ENCODE results near the gene RBPJ. TPM values are rescaled to one million over a fixed set of nuclear protein-coding genes. Genes with fewer than 3 reads are reported as not detected.
A peak's percentile ranks its signal among the peaks of the same experiment; 100 is the strongest.

RBPJ gene
- total and polyA plus RNA-seq, 12 donors, result 10.1 to 59.1 (median 38.1) TPM

DNA sequence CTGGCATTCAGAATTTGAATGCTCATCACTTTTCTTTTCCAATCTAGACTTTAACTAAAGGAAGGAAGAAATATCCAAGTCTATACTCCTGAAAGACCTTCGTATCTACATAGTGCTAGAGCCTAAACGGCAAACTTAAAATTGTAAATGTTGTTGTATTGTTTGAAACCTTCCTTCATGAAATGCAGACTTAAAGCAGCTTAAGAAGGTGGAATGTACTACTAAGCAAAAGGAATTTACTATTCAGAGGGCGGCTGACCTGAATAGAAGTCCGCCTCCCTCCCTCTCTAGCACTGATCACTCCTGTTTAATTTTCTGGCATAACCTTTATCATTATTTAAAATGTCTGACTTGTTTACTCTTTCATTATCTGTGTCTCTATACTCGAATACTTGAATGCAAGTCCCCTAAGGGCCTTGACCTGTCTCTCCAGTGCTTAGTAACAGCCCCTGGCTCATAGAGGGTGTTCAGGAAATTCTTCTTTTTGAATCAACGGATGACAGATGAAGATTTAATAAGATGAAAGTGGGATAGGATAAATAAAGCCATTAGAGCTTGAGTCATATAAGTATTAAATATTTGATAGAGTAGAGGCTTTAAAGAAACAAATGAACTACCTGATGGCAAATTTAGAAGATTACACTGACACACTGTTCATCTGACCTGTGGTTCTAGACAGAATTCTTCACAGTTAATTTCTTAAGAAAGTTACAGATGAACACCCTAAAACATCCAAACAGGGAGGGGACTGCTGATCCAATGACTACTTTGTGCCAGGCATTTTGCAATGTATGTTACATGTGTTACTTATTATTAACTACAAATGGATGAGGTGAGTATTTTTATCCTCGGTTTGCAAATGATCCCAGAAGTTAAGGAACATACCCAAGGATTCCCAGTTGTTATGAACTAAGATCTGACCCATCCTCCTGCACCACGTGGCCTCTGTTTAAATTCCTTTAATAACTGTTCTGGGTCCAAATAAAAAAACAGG, 20.2 kb upstream of the RBPJ start:
- intact Hi-C loops (cut with DNase I), result no loop called here
- DNase-seq (no peak), ATAC-seq (no peak)
- 77 to 79% methylated on average over 8 of the region's 8 CpGs for WGBS, 2 donors
- Histone ChIP-seq H3K4me3 (no peak overlapping the region), H3K27ac (no peak overlapping the region), H3K4me1 (peaks cover 0 to 41% (median 0%) of the 10 kb centered on the region in 9 donors), H3K36me3 (no peaks in the 10 kb centered on the region), H3K9me3 (no peaks in the 10 kb centered on the region), H3K27me3 (no peaks in the 10 kb centered on the region)
- TF ChIP-seq CTCF (IDR thresholded peaks at IDR 0.05), result no peak

DNA sequence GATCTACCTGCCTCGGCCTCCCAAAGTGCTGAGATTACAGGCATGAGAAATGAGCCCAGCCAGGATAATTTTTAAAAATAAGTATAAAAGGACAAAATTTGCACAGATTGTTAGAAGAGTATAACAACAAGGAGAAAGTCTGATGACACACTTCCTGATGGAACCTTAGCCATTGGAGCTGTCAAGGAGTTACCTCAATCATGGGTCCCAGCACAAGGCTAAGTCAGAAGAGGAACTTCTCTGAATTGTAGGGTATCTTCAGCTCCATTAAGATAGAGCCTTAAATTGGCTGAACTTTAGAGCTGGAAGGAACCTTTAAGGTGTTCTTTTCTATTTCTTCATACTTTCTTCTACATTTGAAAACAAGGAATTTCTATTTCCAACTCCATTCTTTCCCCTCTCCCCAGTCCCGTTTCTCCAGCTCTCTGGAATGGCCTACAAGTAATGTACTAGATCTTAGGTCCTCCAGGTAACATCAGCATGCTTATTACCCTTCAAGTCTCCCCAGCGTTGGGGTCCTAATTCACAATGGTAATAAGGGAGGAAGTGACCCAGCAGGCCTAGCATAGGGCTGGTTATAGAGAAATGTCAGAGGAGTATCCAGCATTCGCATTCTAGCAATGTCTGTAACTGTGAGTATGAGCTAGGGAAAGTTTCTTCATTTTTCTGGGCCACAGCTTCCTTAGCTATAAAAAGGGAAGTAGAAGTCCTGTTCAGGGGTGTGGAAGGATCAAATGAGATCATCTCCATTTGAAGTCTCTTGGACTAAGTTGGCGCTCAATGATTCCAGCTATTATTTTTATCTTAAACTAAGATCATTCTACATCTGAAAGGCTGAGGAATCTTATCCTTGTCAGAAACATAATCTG, 18.5 kb upstream of the RBPJ start:
- WGBS, 2 donors, result 90 to 95% methylated on average over 5 of the region's 5 CpGs
- H3K36me3 ChIP-seq, result no peaks in the 10 kb centered on the region
- DNase-seq (no peak), ATAC-seq (peak in 4 of 8 donors; percentile 19 to 60 (median 45))
- no peaks in the 10 kb centered on the region for H3K27me3 ChIP-seq
- peaks cover 0 to 33% (median 0%) of the 10 kb centered on the region in 9 donors for H3K4me1 ChIP-seq
- peak overlapping the region in 1 of 10 donors; percentile 59 for H3K27ac ChIP-seq
- no peaks in the 10 kb centered on the region for H3K9me3 ChIP-seq
- no peak overlapping the region for H3K4me3 ChIP-seq
- no peak for TF ChIP-seq CTCF (IDR thresholded peaks at IDR 0.05)
- intact Hi-C loops (cut with DNase I), result no loop called here

GRCh38 chr4:26303008-26303407, 17.8 kb upstream of the RBPJ start:
- WGBS, 2 donors, result 96 to 97% methylated on average over 4 of the region's 4 CpGs
- H3K4me3 ChIP-seq, result no peak overlapping the region
- H3K27me3 ChIP-seq, result no peaks in the 10 kb centered on the region
- no peak for TF ChIP-seq CTCF (IDR thresholded peaks at IDR 0.05)
- H3K4me1 ChIP-seq, result peaks cover 0 to 26% (median 0%) of the 10 kb centered on the region in 9 donors
- H3K27ac ChIP-seq, result no peak overlapping the region
- no peaks in the 10 kb centered on the region for H3K36me3 ChIP-seq
- intact Hi-C loops (cut with DNase I), result no loop called here
- no peaks in the 10 kb centered on the region for H3K9me3 ChIP-seq
- DNase-seq (no peak), ATAC-seq (no peak)
